Measurements from ENCODE around the gene NDUFS6.
"Not testable (repeated sequence)": the region's sequence is repeated elsewhere in the genome, so short reads cannot be mapped to it uniquely, and the experiment has no call there.

NDUFS6 gene

GRCh38 chr5:1838013-1838412 lies 36.8 kb downstream of the NDUFS6 start:
- Histone ChIP-seq H3K4me3 (ENCODE audit: low read depth in 1 of 2, low read length in 1 of 2) (no peak overlapping the region), H3K27ac (no peak overlapping the region), H3K9me3 (no peaks in the 10 kb centered on the region), H3K36me3 (no peaks in the 10 kb centered on the region), H3K27me3 (peaks cover 77% of the 10 kb centered on the region), H3K4me1 (ENCODE audit: control insufficient read depth in 1 of 2, insufficient read depth in 1 of 2, low read depth in 1 of 2, low read length in 1 of 2) (no peaks in the 10 kb centered on the region)
- TF ChIP-seq, protein P1, sequence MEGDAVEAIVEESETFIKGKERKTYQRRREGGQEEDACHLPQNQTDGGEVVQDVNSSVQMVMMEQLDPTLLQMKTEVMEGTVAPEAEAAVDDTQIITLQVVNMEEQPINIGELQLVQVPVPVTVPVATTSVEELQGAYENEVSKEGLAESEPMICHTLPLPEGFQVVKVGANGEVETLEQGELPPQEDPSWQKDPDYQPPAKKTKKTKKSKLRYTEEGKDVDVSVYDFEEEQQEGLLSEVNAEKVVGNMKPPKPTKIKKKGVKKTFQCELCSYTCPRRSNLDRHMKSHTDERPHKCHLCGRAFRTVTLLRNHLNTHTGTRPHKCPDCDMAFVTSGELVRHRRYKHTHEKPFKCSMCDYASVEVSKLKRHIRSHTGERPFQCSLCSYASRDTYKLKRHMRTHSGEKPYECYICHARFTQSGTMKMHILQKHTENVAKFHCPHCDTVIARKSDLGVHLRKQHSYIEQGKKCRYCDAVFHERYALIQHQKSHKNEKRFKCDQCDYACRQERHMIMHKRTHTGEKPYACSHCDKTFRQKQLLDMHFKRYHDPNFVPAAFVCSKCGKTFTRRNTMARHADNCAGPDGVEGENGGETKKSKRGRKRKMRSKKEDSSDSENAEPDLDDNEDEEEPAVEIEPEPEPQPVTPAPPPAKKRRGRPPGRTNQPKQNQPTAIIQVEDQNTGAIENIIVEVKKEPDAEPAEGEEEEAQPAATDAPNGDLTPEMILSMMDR (IDR thresholded peaks at IDR 0.05), result no peak

DNA sequence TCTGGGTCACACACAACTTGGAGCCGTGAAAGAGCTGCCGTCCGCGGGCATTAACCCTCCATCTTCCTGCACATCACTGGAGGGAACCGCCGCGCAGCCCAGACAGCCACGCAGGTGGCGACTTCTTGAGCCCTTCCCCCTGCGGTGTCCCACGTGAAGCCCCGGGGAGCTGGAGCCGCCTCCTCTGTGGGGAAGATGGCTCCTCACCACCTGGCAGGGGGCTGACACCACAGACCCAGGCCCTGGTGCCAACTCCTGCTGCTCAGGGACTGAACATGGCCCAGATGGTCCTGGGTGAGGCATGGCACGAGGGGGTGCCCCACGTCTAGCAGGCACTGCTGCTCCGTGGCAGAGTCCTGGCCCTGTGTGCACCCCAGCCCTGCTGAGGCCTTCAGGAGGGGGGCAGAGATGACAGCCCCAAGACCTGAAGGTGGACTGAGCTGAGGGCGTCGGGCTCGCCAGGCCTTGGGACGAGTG lies 38.9 kb downstream of the NDUFS6 start:
- TF ChIP-seq, protein P1 (IDR thresholded peaks at IDR 0.05), result no peak
- Histone ChIP-seq H3K27me3 (peaks cover 70% of the 10 kb centered on the region), H3K4me1 (ENCODE audit: control insufficient read depth in 1 of 2, insufficient read depth in 1 of 2, low read depth in 1 of 2, low read length in 1 of 2) (no peaks in the 10 kb centered on the region), H3K27ac (no peak overlapping the region), H3K9me3 (no peaks in the 10 kb centered on the region), H3K36me3 (no peaks in the 10 kb centered on the region), H3K4me3 (ENCODE audit: low read depth in 1 of 2, low read length in 1 of 2) (no peak overlapping the region)

DNA sequence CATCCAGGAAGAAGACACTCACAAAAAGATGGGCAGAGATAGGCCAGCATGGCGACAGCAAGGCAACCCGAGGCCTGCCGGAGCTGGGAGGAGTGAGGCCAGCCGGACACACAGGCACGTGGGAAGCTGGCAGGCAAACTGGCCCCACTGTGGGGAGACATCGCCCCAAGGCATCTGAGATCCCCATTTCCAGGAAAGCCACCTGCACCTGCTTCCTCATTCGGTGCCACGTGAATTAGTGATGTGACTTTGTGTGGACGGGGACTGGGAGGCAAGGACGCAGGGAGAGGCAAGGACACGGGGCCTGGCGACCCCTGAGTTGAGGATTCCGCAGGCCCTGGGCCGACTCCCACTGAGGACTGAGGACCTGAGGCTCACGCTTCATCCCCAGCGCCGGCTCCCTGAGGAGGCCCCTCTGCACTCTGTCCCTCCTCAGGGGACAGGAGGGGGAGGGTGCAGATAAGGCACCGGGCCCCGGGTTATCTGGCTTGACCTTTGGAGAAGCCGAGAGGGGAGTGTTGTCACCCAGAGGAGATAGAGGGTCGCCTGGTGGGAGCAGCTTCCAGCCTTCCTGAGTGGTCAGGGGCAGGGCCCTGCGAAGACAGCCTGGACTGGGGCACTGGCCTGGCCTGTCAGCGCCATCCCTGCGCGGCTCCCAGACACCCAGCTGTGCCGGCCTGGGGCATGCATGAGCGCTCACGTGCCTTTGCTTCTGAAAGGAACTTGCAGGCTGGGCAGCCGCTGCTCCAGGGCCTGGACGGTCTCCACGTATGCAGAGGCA lies 39.7 kb downstream of the NDUFS6 start:
- Histone ChIP-seq H3K27me3 (peaks cover 61% of the 10 kb centered on the region), H3K27ac (no peak overlapping the region), H3K4me1 (ENCODE audit: control insufficient read depth in 1 of 2, insufficient read depth in 1 of 2, low read depth in 1 of 2, low read length in 1 of 2) (no peaks in the 10 kb centered on the region), H3K4me3 (ENCODE audit: low read depth in 1 of 2, low read length in 1 of 2) (no peak overlapping the region), H3K36me3 (no peaks in the 10 kb centered on the region), H3K9me3 (no peaks in the 10 kb centered on the region)
- TF ChIP-seq, protein P1 (IDR thresholded peaks at IDR 0.05), result no peak

GRCh38 chr5:1842004-1842819 lies 41.0 kb downstream of the NDUFS6 start:
- Histone ChIP-seq H3K36me3 (no peaks in the 10 kb centered on the region), H3K9me3 (no peaks in the 10 kb centered on the region), H3K27ac (no peak overlapping the region), H3K4me1 (ENCODE audit: control insufficient read depth in 1 of 2, insufficient read depth in 1 of 2, low read depth in 1 of 2, low read length in 1 of 2) (no peaks in the 10 kb centered on the region), H3K4me3 (ENCODE audit: low read depth in 1 of 2, low read length in 1 of 2) (no peak overlapping the region), H3K27me3 (peaks cover 50% of the 10 kb centered on the region)
- TF ChIP-seq, protein P1 (IDR thresholded peaks at IDR 0.05), result no peak

DNA sequence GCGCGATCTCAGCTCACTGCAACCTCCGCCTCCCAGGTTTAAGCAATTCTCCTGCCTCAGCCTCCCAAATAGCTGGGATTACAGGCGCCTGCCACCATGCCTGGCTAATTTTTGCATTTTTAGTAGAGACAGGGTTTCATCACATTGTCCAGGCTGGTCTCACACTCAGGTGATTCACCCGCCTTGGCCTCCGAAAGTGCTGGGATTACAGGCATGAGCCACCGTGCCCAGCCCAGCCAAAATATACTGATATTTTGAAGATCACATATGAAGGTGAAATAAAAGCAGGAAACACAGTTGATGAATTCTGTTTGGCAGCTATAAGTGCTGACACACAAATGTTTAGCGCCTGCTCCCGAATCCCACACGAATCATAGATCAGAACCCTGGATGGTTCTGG lies 42.6 kb downstream of the NDUFS6 start:
- not testable (repeated sequence) for H3K9me3 ChIP-seq; H3K4me1 ChIP-seq (ENCODE audit: control insufficient read depth in 1 of 2, insufficient read depth in 1 of 2, low read depth in 1 of 2, low read length in 1 of 2); H3K36me3 ChIP-seq; H3K27ac ChIP-seq; H3K4me3 ChIP-seq (ENCODE audit: low read depth in 1 of 2, low read length in 1 of 2)
- H3K27me3 ChIP-seq, result peaks cover 63% of the 10 kb centered on the region

Measured in neutrophil (primary cell).